Right lobe of liver (tissue), 6 donors: ENCODE results near the gene STAT5B. TPM values are rescaled to one million over a fixed set of nuclear protein-coding genes. Genes with fewer than 3 reads are reported as not detected.
"Not testable (repeated sequence)": the region's sequence is repeated elsewhere in the genome, so short reads cannot be mapped to it uniquely, and the experiment has no call there.

Experiments
- ATAC-seq, 4 donors: fragments of 200-7000 bp; cut with Tn5 transposase; one replicate each; pipeline ENCODE4 v1.9.1; 2020; ENCODE audit warnings: mild to moderate bottlenecking in 4 of 4, moderate library complexity in 4 of 4
- DNase-seq, 3 donors: peaks; one replicate each; pipeline ENCODE4 v3.0.0-alpha.2; 2020
- H3K27ac ChIP-seq, 3 donors: fragments of 200-600 bp; one replicate each; pipeline ENCODE4 v1.8.0; 2022
- H3K27me3 ChIP-seq, 2 donors: fragments of 200-600 bp; one replicate each; pipeline ENCODE4 v1.8.0; 2022
- H3K36me3 ChIP-seq, 4 donors: fragments of 200-600 bp; sonication (generic) in 1 of 4; one replicate each; pipeline versions ENCODE4 v1.5.1 to v1.8.0; 2017 to 2022; ENCODE audit warnings: control low read depth in 1 of 4
- H3K4me1 ChIP-seq, 4 donors: fragments of 200-600 bp; sonication (generic) in 1 of 4; one replicate each; pipeline versions ENCODE4 v1.5.1 to v1.8.0; 2017 to 2022; ENCODE audit warnings: control low read depth in 1 of 4
- H3K4me3 ChIP-seq, 3 donors: fragments of 200-600 bp; one replicate each; pipeline ENCODE4 v1.8.0; 2022
- H3K9me3 ChIP-seq, 4 donors: fragments of 200-600 bp; sonication (generic) in 1 of 4; one replicate each; pipeline versions ENCODE4 v1.5.1 to v1.8.0; 2017 to 2022; ENCODE audit warnings: control low read depth in 1 of 4
- POLR2A ChIP-seq: fragments of 450-650 bp; IDR thresholded peaks from one replicate; pipeline ENCODE4 v1.6.1; 2017; ENCODE audit warnings: antibody characterized with exemption, mild to moderate bottlenecking
- WGBS: methylation state at CpG from one replicate; pipeline ENCODE4 v1.1.6; 2018; ENCODE audit warnings: low coverage, low lambda C conversion rate; ENCODE audit not compliant: insufficient coverage; ENCODE audit errors: missing lambda C conversion rate; 5-methylcytosine and 5-hydroxymethylcytosine counted together
- intact Hi-C, 2 donors: fragments of 100-400 bp; cut with DNase I; formaldehyde crosslinking; loops; one replicate each; pipeline versions ENCODE4 v1.11.2 to v1.14.1; 2022
- total RNA-seq, 6 experiments: library from RNA; depleted of rRNA in 2 of 6; stranded (reverse); fragments of >200 nt in 2 of 6; fragmentation: NEBNext Ultra II Directional in 3 of 6; extraction: Animal tissue kit (Norgen Biotek cat#: 25700) in 3 of 6; gene quantifications; one replicate each; pipeline versions ENCODE4 v1.1.0 to v1.2.4, GENCODE V29; 2016 to 2023
- TF ChIP-seq, protein P1 (sequence below), 4 donors: fragments of 200-600 bp in 3 of 4; fragments of 450-650 bp in 1 of 4; IDR thresholded peaks; one replicate each; pipeline versions ENCODE4 v1.5.1 to v1.8.0; 2016 to 2022; ENCODE audit warnings: antibody characterized with exemption in 4 of 4, mild to moderate bottlenecking in 2 of 4
- donor health status: DM: no; HTN: yes; CAD: no.
- donor health status: DM: no; HTN: no; CAD: no.
- donor health status: DM: no; HTN: no; CAD: no.
- donor health status: DM: no; HTN: yes; CAD: no.
- donor health status: DM: no; HTN: yes; CAD: no.

Gene STAT5B
- total RNA-seq, 6 experiments from 2014 or later, result 21.2 to 29.0 (median 26.7) TPM

DNA sequence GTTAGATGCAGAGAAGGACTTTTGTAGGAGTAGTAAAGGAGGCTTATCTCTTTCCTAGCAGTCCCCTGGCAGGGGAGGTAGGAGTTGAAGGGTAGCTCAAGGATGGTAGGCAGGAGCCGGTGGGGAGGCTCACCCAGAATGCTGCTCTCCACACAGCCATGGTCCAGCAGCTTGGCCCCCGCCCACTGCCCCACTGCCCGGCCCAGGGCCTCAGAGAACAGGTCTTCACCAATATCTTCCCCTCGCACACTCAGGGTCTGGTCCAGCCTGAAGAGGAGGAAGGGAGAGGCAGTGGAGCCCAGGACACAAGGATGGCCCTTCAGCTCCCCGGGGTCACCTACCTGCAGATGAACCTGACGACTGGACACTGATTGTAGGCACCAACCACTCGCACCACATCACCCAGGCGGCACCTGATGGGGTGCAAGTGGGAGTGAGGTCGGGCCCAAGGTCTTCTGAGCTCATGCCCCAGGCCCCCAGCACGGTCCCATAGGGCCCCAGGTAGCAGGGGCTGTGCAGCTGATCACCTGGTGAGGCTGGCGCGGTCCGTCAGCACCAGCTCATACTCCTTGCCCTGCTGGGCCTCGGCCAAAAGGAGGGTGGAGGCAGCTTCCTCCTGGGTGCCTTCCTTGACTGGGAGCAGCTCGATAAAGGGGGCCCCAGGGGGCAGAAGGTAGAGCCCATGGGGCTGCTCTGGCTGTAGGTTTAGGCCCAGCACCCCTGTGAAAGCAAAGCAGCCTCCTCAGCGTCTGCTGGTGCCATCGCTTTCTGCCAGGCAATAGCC lies 85.5 kb downstream of the STAT5B start:
- no CpG with 5 or more reads among the region's 17 CpGs for WGBS
- H3K27me3 ChIP-seq, result no peaks in the 10 kb centered on the region
- no peak overlapping the region for H3K4me3 ChIP-seq
- H3K4me1 ChIP-seq, result peaks cover 0 to 13% (median 2%) of the 10 kb centered on the region in 4 donors
- H3K9me3 ChIP-seq, result no peaks in the 10 kb centered on the region
- TF ChIP-seq, protein P1, sequence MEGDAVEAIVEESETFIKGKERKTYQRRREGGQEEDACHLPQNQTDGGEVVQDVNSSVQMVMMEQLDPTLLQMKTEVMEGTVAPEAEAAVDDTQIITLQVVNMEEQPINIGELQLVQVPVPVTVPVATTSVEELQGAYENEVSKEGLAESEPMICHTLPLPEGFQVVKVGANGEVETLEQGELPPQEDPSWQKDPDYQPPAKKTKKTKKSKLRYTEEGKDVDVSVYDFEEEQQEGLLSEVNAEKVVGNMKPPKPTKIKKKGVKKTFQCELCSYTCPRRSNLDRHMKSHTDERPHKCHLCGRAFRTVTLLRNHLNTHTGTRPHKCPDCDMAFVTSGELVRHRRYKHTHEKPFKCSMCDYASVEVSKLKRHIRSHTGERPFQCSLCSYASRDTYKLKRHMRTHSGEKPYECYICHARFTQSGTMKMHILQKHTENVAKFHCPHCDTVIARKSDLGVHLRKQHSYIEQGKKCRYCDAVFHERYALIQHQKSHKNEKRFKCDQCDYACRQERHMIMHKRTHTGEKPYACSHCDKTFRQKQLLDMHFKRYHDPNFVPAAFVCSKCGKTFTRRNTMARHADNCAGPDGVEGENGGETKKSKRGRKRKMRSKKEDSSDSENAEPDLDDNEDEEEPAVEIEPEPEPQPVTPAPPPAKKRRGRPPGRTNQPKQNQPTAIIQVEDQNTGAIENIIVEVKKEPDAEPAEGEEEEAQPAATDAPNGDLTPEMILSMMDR (IDR thresholded peaks at IDR 0.05), result no peak
- TF ChIP-seq POLR2A, result no peak
- DNase-seq (no peak), ATAC-seq (no peak)
- intact Hi-C loops, result no loop called here
- no peak overlapping the region for H3K27ac ChIP-seq
- H3K36me3 ChIP-seq, result no peaks in the 10 kb centered on the region

DNA sequence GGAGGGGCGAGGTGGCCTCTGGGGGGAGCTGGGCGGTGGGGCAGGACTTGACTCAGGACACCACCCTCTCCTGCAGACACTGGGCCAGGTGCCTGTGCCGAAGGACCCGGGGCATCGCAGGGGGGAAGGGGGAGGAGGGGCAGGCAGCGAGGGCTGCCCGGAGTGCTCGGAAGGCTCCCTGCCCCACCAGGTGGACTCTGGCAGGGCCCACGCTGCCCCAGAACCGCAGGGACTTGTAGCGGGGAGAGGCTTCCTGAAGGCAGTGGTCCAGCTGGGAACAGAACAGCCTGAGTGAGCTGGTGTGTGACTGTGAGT lies 86.6 kb downstream of the STAT5B start:
- intact Hi-C loops, result no loop called here
- no peak for TF ChIP-seq POLR2A
- TF ChIP-seq, protein P1 (IDR thresholded peaks at IDR 0.05), result no peak
- DNase-seq, result no peak

DNA sequence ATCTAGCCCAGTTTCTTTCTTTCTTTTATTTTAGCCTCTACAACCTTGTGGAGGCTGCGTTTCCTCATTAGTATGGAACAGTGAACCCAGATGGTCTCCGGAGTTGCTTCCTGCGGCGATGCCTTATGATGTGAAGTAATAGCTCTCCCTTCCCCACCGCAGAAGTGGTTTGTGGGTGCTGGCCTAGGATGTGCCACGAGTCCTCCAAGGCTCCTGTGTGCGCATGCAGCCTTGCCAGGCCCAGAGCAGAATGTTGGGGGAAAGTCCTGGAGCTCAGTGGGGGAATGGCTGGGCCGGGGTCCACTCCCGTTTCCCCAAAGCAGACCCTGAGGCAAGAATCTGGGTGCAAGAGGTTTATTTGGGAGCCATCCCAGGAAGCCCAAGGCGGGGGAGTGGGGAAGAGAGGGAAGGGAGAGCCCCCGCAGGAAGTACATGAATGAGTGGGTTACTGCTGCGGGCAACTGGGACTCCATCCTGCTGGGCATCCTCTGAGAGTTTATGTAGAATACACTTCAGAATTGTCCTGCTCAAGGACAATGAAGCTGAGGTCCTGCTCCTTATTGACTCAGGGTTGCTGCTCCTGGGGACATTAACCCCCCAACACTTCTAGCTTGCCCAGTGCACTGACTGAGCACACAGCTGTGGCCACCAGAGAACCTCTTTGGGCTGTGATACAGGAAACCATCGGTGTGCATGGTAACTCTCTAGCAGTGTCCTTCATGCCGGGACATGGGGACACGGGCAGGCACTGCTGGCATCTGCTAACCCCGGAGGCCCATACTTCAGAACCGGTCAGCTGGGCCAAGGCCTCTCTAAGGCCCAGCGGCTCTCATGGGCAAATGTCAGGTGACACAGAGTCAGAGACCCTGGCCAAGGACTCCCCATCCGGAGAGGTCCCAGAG lies 87.2 kb downstream of the STAT5B start:
- Histone ChIP-seq H3K36me3 (no peaks in the 10 kb centered on the region), H3K27me3 (no peaks in the 10 kb centered on the region), H3K9me3 (no peaks in the 10 kb centered on the region), H3K4me3 (no peak overlapping the region), H3K4me1 (peaks cover 0 to 9% (median 2%) of the 10 kb centered on the region in 4 donors), H3K27ac (no peak overlapping the region)
- intact Hi-C loops, result no loop called here
- 59% methylated on average over 6 of the region's 19 CpGs for WGBS
- DNase-seq, result no peak
- no peak for ATAC-seq
- TF ChIP-seq POLR2A, result no peak
- TF ChIP-seq, protein P1 (IDR thresholded peaks at IDR 0.05), result no peak

More for the DNA sequence above, 86.6 kb downstream of the STAT5B start:
- no peak for ATAC-seq
- no peaks in the 10 kb centered on the region for H3K36me3 ChIP-seq
- no CpG with 5 or more reads among the region's 11 CpGs for WGBS
- H3K9me3 ChIP-seq, result no peaks in the 10 kb centered on the region
- H3K4me3 ChIP-seq, result no peak overlapping the region
- H3K27me3 ChIP-seq, result no peaks in the 10 kb centered on the region
- no peak overlapping the region for H3K27ac ChIP-seq
- H3K4me1 ChIP-seq, result peaks cover 0 to 11% (median 2%) of the 10 kb centered on the region in 4 donors

DNA sequence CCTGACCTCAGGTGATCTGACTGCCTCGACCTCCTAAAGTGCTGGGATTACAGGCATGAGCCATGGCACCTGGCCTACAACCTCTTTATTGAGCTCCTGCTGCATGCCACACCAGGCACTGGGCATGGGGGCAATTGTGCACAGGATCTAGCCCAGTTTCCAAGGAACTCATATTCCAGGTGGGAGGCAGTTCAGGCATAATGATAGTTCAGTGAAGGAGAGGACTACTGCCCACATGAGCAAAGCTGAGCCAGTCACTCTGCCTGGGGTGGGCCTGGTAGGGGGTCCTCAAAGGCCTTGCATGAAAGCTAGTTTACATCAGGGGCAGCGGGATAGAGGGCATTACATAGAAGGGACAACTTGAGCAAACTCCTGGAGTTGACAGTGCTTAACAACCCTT lies 88.4 kb downstream of the STAT5B start:
- WGBS, result 67% methylated on average over 2 of the region's 2 CpGs
- intact Hi-C loops, result no loop called here
- Histone ChIP-seq H3K27me3 (no peaks in the 10 kb centered on the region), H3K4me3 (no peak overlapping the region), H3K4me1 (peaks cover 0 to 6% (median 0%) of the 10 kb centered on the region in 4 donors), H3K36me3 (no peaks in the 10 kb centered on the region), H3K27ac (no peak overlapping the region), H3K9me3 (no peaks in the 10 kb centered on the region)
- ATAC-seq (no peak), DNase-seq (no peak)
- TF ChIP-seq POLR2A, result no peak
- TF ChIP-seq, protein P1 (IDR thresholded peaks at IDR 0.05), result no peak

DNA sequence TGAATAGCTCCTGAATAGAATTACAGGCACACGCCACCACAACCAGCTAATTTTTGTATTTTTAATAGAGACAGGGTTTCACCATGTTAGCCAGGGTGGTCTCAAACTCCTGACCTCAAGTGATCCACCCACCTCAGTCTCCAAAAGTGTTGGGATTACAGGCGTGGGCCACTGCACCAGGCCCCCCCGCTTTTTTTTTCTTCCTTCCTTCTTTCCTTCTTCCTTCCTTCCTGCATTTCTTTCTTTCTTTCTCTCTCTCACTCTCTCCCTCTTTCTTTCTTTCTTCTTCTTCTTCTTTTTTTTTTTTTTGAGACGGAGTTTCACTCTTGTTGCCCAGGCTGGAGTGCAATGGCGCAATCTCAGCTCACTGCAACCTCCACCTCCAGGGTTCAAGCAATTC lies 90.0 kb downstream of the STAT5B start:
- intact Hi-C loops, H3K4me3 ChIP-seq, DNase-seq, H3K9me3 ChIP-seq, H3K27ac ChIP-seq, H3K4me1 ChIP-seq, H3K36me3 ChIP-seq, ATAC-seq, H3K27me3 ChIP-seq: not testable (repeated sequence)
- WGBS, result 66% methylated on average over 3 of the region's 5 CpGs
